Activated CD4-positive, alpha-beta T cell treated with anti-CD3 and anti-CD28 coated beads, Interleukin-2, Interleukin-4, amounts not matched to agents 100 ng/mL and 50 ng/mL, durations not matched to agents 16 hours and 8 hours (primary cell): ENCODE measurements around the gene SLF2.
"Not testable (repeated sequence)": the region's sequence is repeated elsewhere in the genome, so short reads cannot be mapped to it uniquely, and the experiment has no call there.

Source experiments
- DNase-seq: peaks from one replicate; pipeline ENCODE4 v3.0.0-alpha.2; 2020; ENCODE audit warnings: low spot score

The SLF2 gene

DNA sequence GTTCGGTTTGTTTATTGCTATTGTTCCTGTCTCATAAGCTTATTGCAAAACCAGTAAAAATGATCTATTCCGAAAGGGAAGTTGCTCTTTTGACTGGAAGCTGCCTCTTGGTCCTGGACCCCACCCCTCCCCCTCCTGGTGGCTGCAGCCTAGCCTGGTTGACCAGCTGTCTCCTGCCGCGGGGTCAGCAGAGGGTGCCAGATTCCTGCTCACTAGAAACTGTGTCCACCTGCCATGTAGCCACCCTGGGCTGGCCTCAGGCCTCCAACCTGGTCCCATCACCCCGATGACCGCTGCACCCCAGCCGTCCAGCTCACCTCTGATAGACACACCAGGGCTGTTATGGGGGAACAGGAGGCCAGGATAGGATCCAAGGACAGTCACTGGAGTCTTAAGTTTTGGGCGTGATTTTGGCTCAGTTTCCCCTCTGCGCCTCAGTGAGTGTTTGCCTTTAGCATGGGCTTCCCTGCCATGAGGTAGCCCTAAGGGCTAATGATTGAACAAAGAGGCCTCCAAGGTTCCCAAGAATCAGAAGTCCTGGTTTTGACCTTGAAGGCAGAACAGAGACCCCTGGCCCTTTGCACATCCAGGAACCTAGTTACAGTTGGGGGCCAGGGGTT lies 32.9 kb upstream of the SLF2 start:
- no peak for DNase-seq

DNA sequence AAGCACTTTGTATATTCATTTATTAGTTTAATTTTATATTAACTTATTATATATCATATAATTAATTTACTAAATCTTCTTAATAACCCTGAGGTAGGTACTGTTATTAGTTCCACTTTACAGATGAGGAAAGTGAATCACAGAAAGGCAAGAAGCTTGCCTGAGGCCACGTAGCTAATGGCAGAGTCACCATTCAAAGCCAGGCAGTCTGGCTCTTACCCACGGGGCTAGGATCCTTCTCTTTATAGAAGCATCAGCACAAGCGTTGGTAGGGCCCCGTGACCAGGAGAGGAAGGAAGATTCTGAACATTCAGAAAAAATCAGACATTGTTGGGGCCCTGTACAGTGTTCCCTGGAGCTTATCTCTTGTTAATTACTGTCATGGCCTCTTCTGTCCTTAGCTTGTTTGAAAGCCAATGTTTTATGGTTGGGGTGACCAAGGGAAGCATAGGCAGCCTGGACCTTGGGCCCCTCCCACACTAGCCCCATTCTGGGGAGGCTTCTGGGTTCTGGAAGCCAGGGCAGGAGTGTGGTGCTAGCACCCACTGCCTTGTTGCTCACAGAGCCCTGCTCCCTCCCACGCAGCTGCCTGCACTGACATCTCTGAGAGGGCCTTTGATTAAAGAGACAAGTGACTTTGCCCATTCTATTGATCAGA lies 31.1 kb upstream of the SLF2 start:
- no peak for DNase-seq

DNA sequence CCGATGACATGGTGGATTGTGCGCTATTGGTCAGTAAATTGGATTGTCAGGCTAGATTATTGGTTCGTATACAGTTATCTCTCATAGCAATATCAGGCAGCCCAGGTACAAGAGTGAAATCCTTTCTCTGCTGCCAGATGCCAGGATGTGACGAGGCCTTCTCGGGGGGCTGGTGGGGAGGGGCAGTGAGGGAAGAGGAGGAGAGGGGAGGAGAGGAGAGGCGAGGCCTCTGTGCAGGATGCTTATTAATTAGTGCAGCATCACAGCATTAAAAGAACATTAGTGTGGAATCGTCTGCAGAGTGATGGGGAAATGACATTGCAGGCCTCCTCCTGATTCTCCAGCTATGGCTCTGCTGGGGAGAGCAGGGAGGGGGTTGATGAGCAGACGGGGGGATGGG lies 30.5 kb upstream of the SLF2 start:
- DNase-seq: no peak

DNA sequence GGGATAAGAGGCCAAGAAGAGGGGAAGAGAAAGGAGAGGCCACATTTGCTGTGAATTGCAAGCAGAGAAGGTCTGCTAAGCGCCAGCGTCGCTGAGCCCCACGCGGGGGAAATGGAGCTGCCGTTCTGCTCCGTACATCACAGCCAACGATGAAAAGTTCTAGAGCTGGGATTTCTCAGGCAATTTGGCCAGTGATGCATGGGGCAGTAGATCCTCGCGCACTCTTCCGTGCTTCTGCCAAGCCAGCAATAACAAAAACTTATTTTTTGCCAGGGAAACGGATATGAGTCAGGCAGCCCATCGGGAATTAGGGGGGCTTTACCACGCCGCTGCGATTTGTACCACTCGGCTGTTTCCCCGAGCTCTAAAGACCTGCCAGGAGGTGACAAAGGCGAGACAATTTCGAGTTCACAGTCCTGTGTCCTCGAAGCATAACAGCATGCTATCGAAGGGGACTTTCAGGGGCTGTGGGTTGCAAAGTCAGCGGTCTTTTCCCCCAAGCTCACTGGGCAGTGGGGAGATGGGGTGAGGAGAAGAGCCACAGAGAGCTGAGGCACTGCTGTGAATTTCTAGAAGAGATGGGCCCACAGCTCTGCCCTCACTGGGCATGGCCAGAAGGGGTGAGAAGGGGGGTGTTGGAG lies 30.0 kb upstream of the SLF2 start:
- DNase-seq: no peak

DNA sequence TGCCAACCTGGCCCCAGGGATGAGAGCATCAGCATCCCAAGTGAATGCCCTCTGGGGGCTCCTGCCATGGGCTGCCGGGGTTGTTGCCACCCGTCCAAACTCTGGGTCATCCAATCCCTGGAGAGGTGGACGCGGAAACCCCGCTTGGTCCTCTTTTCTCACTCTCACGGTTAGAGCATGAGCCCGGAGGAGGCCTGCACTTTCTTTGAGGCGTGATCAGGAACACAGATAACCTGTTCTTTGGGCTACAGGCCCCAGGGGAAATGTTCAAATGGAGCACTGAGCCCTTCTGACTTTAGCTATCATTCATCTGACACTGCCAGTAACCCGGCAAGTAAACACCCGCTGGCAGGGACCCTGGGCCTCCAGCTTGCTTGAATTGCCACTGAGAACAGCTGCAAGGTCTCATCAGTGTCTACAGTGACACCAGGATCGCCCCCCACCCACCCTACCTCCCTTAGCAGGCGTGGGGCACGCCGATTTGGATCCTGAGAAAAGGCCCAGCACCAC lies 29.4 kb upstream of the SLF2 start:
- DNase-seq: no peak

DNA sequence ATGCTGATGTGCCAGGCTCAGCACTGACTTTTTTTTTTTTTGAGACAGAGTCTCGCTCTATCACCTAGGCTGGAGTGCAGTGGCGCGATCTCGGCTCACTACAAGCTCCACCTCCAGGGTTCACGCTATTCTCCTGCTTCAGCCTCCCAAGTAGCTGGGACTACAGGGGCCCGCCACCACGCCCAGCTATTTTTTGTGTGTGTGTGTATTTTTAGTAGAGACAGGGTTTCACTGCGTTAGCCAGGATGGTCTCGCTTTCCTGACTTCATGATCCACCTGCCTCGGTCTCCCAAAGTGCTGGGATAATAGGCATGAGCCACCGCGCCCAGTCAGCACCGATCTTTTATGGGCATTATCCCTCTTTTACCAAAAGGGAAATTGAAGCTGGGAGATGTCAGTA lies 27.2 kb upstream of the SLF2 start:
- DNase-seq: not testable (repeated sequence)

DNA sequence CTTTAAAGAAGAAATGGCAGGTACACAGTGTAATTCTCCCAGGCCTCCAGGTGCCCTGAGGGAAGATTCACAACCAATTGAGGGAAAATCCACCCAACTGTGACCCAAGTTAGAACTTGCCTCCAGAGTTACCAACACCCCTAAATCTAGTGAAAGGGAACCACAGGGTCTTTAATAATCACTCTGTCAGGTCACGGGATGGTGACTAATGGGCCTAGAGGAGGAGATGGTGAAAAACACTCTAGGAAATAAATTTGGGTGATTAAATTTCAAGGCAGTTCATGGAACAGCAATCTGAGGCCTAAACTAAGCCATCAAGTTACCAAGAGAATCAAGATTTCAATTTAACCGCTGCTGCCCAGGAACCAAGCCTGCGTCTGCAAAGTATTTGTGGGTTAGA lies 26.7 kb upstream of the SLF2 start:
- no peak for DNase-seq

DNA sequence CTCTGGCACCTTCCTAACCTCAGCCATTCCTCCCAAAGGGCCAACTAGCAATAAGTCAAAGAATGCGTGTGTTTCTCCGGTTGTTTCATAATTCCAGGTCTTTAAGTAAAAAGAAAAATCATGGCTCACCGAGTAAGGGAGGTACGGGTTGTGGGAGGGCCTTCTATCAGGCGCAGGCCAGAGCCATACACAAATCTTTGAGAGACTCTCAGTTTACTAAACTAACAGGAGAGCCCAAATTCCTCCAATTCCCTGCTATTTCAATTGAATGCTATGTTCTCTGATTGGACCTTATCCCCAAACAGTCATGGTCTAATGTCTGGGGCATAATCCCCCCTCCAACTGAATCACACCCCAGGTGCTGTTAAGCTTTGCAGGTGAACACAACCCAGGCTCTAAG lies 26.2 kb upstream of the SLF2 start:
- DNase-seq: no peak

DNA sequence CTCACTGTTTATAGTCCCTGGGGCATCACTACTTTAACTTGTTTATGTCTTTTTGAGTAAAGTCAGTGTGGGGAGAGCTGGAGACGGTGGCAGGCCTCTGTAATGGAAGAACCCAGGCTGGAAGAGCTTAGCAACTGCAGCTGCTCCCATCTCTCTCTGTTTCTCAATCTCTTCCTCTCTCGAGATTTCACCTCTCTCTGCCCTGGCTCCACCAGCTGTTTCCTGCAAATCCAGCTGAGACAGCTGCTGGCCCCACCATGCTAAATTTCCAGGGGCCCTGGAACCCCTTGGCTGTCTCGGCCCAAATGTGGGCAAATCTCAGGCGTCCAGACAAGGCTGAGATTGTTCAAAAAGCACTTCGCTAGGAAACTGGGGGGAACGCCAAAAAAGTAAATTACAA lies 25.8 kb upstream of the SLF2 start:
- no peak for DNase-seq

DNA sequence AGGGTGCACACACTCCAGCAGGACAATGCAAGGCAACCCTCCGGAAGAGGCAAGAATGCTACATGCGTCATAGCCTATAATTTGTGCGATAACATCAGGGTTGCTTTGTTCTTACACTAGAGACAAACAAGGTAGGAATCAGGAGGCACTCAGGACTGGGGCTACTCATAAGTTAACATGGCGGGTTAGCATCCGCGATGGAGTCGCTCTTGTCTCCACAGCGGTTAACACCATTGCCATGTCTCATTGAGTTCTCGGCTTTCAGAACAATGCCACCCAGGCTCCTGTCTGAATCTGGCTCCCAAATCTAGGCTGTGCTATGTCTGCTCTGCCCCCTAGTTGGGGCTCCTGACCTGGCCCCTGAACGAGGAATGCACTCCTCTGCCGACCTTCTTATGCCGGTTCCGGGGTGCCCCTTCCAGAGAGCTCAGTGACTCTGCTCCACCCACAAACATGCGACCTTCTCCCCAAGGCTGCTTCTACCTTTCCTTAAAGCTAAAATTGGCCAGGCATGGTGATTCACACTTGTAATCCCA lies 24.9 kb upstream of the SLF2 start:
- no peak for DNase-seq

DNA sequence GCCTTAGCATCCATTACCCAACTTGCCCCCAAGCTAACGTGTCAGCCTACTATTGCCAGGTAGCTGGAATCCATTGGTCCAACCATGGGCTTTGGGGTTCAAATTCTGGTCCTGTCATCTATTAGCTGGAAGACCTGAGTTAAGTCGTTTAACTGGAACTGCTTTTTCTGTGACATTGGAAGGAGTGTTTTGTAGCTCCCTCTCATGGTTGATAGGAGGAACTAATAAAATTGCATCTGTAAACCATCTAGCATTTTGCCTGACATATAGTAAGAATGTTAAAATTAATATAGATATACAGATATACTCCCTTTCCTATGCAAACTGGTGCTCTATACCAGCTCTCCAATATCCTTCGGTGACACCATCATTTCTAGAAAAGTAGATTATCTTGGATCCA lies 23.8 kb upstream of the SLF2 start:
- DNase-seq: no peak

DNA sequence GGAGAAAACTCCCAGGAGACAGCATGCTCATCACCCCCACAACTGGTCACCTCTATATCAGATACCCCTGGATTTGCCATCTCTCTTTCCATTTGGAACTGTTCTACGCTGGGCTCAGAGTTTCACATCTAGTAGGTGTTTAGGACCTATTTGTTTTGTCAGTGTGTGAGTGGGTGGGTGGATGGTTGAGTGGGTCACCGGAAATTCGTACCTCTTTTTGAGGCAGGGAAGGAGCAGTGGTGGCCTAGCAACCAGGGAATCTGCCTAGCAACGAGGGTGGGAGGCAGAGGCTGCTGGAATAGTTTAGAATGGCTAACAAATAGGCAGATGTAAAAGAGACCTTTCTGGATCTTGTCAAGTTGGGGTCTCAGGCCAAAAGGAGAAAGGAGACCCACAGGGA lies 23.2 kb upstream of the SLF2 start:
- no peak for DNase-seq

DNA sequence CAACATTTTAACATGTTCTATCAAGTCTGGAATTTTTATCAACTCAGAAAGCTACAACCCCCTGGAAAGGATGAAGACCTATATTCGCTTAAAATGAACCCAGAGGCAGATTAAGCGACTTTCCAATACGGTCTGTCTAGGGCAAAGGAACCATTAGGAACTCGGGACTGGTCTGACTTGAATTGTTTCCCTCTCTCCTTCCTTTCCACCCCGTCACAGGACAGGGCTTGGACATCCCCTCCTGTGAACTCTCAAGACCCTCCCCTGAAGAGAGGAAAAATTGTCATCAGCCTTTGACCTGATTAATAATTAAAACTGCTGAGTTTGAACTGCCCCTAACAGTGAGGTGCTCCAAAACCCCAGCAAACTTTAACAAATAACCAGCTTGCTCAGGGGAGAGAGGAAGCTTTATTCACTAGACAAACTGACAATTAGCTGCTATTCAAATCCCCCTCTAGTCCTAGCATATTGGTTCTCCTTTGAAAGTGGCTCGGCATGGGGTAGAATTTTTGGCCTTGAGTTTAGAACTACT lies 22.6 kb upstream of the SLF2 start:
- no peak for DNase-seq

DNA sequence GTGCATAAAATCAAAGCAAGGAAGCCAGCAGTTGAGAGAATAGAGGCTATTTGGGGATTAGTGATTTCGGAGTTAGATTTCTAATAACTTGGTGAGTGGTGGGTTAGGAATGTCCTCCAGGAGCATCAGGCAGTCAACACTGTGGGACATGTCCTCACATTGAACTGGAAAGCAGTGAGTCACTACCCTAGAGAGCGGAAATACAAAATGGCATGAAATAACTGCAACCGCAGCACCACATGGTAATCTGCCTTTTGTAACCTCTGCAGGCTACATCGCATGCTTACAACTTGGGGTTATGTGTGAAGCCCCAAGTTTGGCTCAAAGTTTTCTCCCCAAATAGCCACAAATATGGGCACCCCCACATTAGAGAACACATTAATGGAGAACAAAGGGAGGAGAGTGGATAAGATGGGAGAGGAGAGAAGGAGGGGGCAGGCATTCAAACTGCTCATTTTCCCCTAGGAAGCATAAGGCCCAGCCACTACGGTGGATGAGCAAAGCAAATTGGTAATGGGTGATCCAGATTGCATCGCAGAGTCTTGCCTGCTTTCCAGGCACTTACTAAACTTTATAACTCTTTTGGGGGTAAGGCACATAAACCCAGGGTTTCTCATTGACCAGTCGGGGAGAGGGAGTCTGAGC lies 22.0 kb upstream of the SLF2 start:
- no peak for DNase-seq

DNA sequence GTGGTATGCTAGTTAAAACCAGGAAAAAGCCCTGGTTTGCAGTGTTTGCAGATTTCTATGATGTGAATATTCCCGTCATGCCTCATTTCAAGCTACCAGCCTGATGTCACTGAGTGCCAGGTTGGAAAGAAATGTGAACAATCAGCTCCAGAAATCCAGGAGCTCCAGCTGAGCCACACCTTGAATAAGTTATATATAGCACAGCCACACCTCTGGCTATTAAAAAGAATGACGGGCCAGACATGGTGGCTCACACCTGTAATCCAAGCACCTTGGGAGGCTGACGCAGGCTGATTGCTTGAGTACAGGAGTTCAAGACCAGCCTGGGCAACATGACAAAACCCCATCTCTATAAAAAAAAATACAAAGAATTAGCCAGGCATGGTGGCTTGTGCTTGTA lies 18.7 kb upstream of the SLF2 start:
- DNase-seq: no peak

DNA sequence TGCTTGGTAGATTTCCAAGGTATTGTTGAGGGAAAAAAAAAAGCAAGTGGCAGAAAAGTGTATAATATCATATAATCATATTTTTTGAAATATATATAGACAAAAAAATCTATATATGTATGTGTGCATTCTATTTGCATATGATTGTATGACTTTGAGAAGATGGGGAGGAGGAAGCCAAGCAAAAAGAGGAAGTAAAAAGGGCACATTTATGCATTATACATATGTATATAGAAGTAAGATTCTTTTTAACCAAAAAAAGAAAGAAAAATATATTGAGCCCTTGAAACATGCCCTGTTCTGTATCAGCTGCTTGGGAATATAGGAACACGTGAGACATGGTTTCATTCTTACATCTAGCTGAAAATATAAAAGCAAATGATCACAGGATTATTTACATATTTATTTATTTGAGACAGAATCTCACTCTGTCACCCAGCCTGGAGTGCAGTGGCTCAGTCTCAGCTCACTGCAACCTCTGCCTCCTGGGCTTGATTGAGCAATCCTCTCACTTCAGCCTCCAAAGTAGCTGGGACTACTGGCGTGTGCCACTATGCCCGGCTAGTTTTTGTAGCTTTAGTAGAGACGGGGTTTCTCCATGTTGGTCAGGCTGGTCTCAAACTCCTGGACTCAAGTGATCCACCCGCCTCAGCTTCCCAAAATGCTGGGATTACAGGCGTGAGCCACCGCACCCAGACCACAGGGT lies 18.0 kb upstream of the SLF2 start:
- no peak for DNase-seq

DNA sequence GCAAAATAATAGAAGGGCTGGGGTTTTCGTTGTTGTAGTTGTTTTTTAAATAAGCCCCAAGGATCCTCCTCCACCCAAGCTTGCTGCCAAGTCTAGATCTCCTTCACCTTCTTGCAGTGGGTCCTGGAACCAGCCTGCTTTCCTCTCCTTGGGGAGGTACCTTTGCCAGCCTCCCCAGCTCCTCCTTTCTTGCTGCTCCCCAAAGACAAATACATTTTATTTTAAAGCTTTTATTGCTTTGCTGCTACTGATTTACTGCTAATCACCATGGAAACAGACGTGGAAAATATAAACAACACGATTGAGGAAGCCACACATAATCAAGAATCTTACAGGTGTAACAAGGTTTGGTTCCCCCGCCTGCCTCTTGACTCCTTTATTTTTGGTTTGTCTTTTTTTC lies 17.4 kb upstream of the SLF2 start:
- no peak for DNase-seq

DNA sequence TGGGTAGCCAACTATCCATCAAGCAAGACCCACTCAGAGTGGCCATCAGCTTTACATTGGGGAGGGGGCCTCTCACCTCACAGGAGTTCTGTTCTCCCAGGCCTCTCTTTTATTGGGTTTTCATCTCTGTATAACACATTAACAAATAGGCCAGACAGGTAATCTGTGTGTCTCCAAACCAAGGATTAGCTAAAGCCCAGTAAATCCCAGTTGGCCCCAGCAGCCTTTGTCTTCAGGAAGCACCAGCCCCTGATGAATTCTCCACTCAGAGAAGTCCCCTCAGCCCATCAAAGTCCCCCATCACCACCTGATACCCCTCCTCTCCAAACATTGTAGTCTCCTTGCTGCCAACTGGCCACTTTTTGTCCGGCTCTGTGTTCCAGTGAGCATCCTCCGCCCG lies 16.9 kb upstream of the SLF2 start:
- DNase-seq: no peak

DNA sequence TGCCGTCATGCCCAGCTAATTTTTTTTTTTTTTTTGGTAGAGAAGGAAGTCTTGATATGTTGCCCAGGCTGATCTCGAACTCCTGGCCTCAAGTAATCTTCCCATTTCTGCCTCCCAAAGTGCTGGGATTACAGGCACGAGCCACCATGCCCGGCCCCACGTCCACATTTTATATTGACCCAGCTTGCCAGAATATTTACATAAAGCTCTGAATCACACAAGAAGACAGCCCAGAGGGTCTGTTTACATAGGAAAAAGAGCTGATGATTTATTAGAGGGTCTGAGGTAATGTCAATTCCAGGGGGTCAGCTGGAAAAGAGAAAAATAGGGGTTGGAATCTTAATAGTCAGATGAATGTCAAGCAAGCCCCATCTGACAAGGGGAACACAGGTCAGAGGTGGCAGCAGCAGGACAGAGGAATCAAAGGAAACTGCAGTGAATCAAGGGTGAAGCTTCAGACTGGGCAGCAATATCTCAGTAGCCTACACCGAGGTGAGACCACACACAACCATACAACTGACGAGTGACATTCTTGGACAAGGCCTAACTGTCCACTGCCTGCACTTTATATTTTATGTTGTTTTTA lies 15.8 kb upstream of the SLF2 start:
- DNase-seq: no peak

DNA sequence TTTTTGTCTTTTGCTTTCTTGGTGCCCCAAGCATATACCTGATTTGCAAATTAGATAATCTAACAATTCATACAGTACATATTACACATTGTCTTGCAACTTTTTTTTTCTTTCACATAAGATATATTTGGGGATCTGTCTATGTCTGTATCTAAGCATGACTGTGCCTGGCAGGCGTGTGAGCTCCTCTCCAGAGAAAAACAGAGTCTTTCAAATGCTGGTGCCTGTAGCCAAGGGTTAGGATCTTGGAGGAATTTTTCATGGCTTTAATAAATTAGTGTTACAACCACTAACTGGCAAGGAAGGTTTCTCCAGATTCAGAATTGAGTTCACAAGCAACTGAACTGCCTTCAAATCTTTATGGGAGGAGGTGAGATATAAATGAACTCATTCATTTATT lies 14.8 kb upstream of the SLF2 start:
- DNase-seq: no peak

DNA sequence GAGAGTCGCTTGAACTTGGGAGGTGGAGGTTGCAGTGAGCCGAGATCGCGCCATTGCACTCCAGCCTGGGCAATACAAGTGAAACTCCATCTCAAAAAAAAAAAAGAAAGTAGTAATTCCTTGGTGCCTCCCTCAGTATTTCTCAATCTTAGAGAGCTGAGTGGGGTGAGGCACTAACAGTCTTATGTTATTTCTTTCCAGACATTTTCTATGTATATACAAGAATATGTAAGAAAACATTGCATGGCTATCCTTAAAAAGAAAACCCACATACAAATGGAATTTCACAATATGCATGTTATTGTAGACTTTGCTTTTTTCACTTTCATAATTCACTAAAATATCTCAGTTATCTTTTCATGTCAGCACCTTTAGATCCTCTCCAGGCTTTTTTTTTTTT lies 13.6 kb upstream of the SLF2 start:
- no peak for DNase-seq

DNA sequence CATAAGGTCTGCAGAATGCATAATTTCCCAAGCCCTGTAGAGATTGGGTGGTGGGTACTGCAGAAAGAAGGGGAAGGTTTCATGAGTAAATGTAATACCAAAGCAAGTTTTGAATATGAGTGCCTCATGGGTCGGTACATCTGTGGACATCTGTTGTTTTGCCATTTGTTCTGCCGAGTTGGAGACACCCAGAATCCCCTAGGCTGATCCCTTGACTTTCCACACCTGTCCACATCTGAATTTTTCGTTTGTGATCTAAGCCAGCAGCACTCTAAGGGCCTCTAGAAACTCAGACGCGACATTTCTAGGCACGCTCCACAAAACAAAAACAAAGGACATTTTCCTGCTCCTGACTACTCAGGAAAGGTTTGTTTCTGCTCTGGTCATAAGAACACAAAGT lies 11.7 kb upstream of the SLF2 start:
- no peak for DNase-seq
